Hematopoietic multipotent progenitor cell treated with erythropoietin and hydrocortisone succinate and interleukin-3 and kit ligand, for 6 days (in vitro differentiated cells): ENCODE results near the gene PIP5KL1.

Source experiments
- DNase-seq: peaks from one replicate; pipeline ENCODE4 v3.0.0-alpha.2; 2015

The PIP5KL1 gene

GRCh38 chr9:127930231-127931091, at the start of gene PIP5KL1:
Gene PIP5KL1 (minus strand): TSS chr9:127930777. CDS start chr9:127930752, 25 bp downstream.
- peak; percentile 86 for DNase-seq

GRCh38 chr9:127980060-127980705, 49.6 kb upstream of the PIP5KL1 start:
- DNase-seq = peak; percentile 25

GRCh38 chr9:127979333-127980059, 48.9 kb upstream of the PIP5KL1 start:
- DNase-seq = peak; percentile 46

- DNase-seq = no peak
Measured at GRCh38 chr9:127979015-127979332, 48.4 kb upstream of the PIP5KL1 start.

GRCh38 chr9:127977884-127978647, 47.5 kb upstream of the PIP5KL1 start:
- peak; percentile 44 for DNase-seq

GRCh38 chr9:127977009-127977883, 46.7 kb upstream of the PIP5KL1 start:
- no peak for DNase-seq

- DNase-seq = no peak
Measured at GRCh38 chr9:127976498-127976897, 45.9 kb upstream of the PIP5KL1 start.

- DNase-seq = no peak
Measured at GRCh38 chr9:127975376-127976315, 45.1 kb upstream of the PIP5KL1 start.

GRCh38 chr9:127974769-127975261, 44.2 kb upstream of the PIP5KL1 start:
- no peak for DNase-seq

GRCh38 chr9:127974001-127974768, 43.6 kb upstream of the PIP5KL1 start:
- no peak for DNase-seq

GRCh38 chr9:127973169-127974000, 42.8 kb upstream of the PIP5KL1 start:
- DNase-seq = no peak

GRCh38 chr9:127972236-127972871, 41.8 kb upstream of the PIP5KL1 start:
- DNase-seq = no peak

GRCh38 chr9:127971357-127972235, 41.0 kb upstream of the PIP5KL1 start:
- DNase-seq = peak; percentile 45

GRCh38 chr9:127970401-127971313, 40.1 kb upstream of the PIP5KL1 start:
- DNase-seq = no peak

- peak; percentile 44 for DNase-seq
Measured at GRCh38 chr9:127968700-127969383, 38.3 kb upstream of the PIP5KL1 start.
